K562 (cell line): ENCODE measurements around the gene GALNT18. TPM values are rescaled to one million over a fixed set of nuclear protein-coding genes. Genes with fewer than 3 reads are reported as not detected.

ENCODE experiments used
- ATAC-seq: fragments of 200-7000 bp; cut with Tn5 transposase; 3 replicates; pipeline ENCODE4 v1.9.1; 2020; ENCODE audit warnings: moderate library complexity
- BruUV-seq: library from RNA; stranded (reverse); fragments of 400-500 nt; replicated peaks from 2 replicates; lab custom pipeline; 2021; lab: Mats Ljungman, UMichigan
- CTCF ChIA-PET: fragments of 300-600 bp; formaldehyde crosslinking; extraction: SDS; loops from one replicate; lab custom pipeline; 2021; ENCODE audit warnings: low intra/inter-chr PET ratio; lab: Yijun Ruan, JAX
- POLR2A ChIA-PET: fragments of 300-600, 350-650 bp; sonication (Branson Sonifier 250); formaldehyde crosslinking; extraction: SDS; loops from one replicate; lab custom pipeline; 2021; ENCODE audit warnings: antibody characterized with exemption, inconsistent platforms; lab: Yijun Ruan, JAX
- DNase-seq, 4 experiments: peaks; one replicate each; pipeline versions ENCODE4 v3.0.0 to v3.0.0-alpha.2; 2011 to 2018; ENCODE audit warnings: low spot score in 3 of 4, mixed read lengths in 3 of 4; ENCODE audit errors: extremely low read depth in 1 of 4
- FAIRE-seq: peaks from 2 replicates; lab custom pipeline; 2011; peaks lifted over from hg19 to GRCh38; lab: Jason Lieb, UNC
- H2AFZ ChIP-seq: 2 replicates; pipeline ENCODE4 v1.6.0; 2011; ENCODE audit warnings: low read depth, low read length, control low read depth, inconsistent platforms
- H3K27ac ChIP-seq: fragments of 200-600 bp; 3 replicates; pipeline ENCODE4 v1.8.0; 2011; ENCODE audit warnings: low read depth, mild to moderate bottlenecking, control low read depth, inconsistent platforms, low read length, moderate library complexity, mixed read lengths; ENCODE audit errors: extremely low read depth
- H3K27me3 ChIP-seq, 2 experiments: fragments of 300-600 bp in 1 of 2; 2 replicates in 1 of 2; 3 replicates in 1 of 2; pipeline versions ENCODE4 v1.6.0 to v1.8.0; 2011; ENCODE audit warnings: inconsistent platforms in 2 of 2, low read length in 2 of 2, mild to moderate bottlenecking in 1 of 2, mixed read lengths in 1 of 2, moderate library complexity in 1 of 2; ENCODE audit not compliant: control insufficient read depth in 2 of 2, insufficient read depth in 2 of 2
- H3K36me3 ChIP-seq: fragments of 300-600 bp; 3 replicates; pipeline ENCODE4 v1.8.0; 2011; ENCODE audit warnings: mild to moderate bottlenecking, low read length, inconsistent platforms; ENCODE audit not compliant: control insufficient read depth, insufficient read depth
- H3K4me1 ChIP-seq, 2 experiments: fragments of 200-600 bp in 1 of 2; replicated peaks in 1 of 2; 2 replicates in 1 of 2; 3 replicates in 1 of 2; pipeline versions ENCODE4 v1.5.1 to v1.8.0; 2011; ENCODE audit warnings: inconsistent platforms in 2 of 2, low read length in 2 of 2, mild to moderate bottlenecking in 1 of 2, mixed read lengths in 1 of 2, moderate library complexity in 1 of 2; ENCODE audit not compliant: control insufficient read depth in 2 of 2, insufficient read depth in 2 of 2
- H3K4me2 ChIP-seq: 2 replicates; pipeline ENCODE4 v1.6.1; 2011; ENCODE audit warnings: low read length, control low read depth, inconsistent platforms, mixed read lengths; ENCODE audit not compliant: insufficient read depth
- H3K4me3 ChIP-seq: fragments of 200-600 bp; sonication (generic), shearing (Covaris generic); 2 replicates; pipeline ENCODE4 v1.5.1; 2016; ENCODE audit warnings: control low read depth, inconsistent platforms
- H3K79me2 ChIP-seq: fragments of 200-600 bp; 3 replicates; pipeline ENCODE4 v1.8.0; 2011; ENCODE audit warnings: low read length, inconsistent platforms; ENCODE audit not compliant: control insufficient read depth, insufficient read depth
- H3K9ac ChIP-seq, 2 experiments: 2 replicates each; pipeline versions ENCODE4 v1.6.0 to v1.6.1; 2011; ENCODE audit warnings: low read depth in 2 of 2, low read length in 2 of 2, control low read depth in 1 of 2, inconsistent platforms in 1 of 2, mild to moderate bottlenecking in 1 of 2, mixed read lengths in 1 of 2; ENCODE audit not compliant: insufficient read depth in 1 of 2
- H3K9me1 ChIP-seq: one replicate; pipeline ENCODE4 v1.6.0; 2011; ENCODE audit warnings: inconsistent platforms, mild to moderate bottlenecking, low read length, moderate library complexity; ENCODE audit not compliant: control insufficient read depth, insufficient read depth
- H3K9me3 ChIP-seq: replicated peaks from 2 replicates; pipeline ENCODE4 v1.5.1; 2011; ENCODE audit warnings: low read depth, low read length, inconsistent platforms; ENCODE audit not compliant: control insufficient read depth, insufficient read depth
- H4K20me1 ChIP-seq: replicated peaks from 2 replicates; pipeline ENCODE4 v1.6.1; 2011; ENCODE audit warnings: low read length, inconsistent platforms, mixed read lengths; ENCODE audit not compliant: control insufficient read depth, insufficient read depth
- CBFA2T3 ChIP-seq: fragments of 450-650 bp; IDR thresholded peaks from 2 replicates; pipeline ENCODE4 v1.6.1; 2017
- DDX20 ChIP-seq: fragments of 450-650 bp; IDR thresholded peaks from 2 replicates; pipeline ENCODE4 v1.6.1; 2016; ENCODE audit warnings: missing genetic modification characterization, low read depth, mild to moderate bottlenecking, missing compliant biosample characterization, moderate library complexity
- ILK ChIP-seq: fragments of 450-650 bp; IDR thresholded peaks from 2 replicates; pipeline ENCODE4 v1.6.1; 2016; ENCODE audit warnings: missing genetic modification characterization, low read depth, mild to moderate bottlenecking, missing compliant biosample characterization, moderate library complexity, borderline replicate concordance
- MED1 ChIP-seq: sonication (generic); formaldehyde crosslinking; IDR thresholded peaks from 2 replicates; pipeline ENCODE4 v1.8.1; 2023; ENCODE audit warnings: missing genetic modification reagents, borderline replicate concordance
- NR3C1 ChIP-seq: sonication (generic); formaldehyde crosslinking; IDR thresholded peaks from 2 replicates; pipeline ENCODE4 v1.8.1; 2022; ENCODE audit warnings: missing genetic modification reagents
- RREB1 ChIP-seq: fragments of 250-450 bp; sonication (Bioruptor Pico); IDR thresholded peaks from 2 replicates; pipeline ENCODE4 v1.4.0; 2020
- STAT5A ChIP-seq: IDR thresholded peaks from 2 replicates; pipeline ENCODE4 v1.6.1; 2012; ENCODE audit warnings: low read length, inconsistent platforms, borderline replicate concordance
- VEZF1 ChIP-seq: fragments of 200-800 bp; sonication (Bioruptor generic); IDR thresholded peaks from 2 replicates; pipeline ENCODE4 v1.6.1; 2017; ENCODE audit warnings: missing genetic modification characterization, missing compliant biosample characterization
- ZNF41 ChIP-seq: fragments of 250-450 bp; sonication (Bioruptor Pico); conservative IDR thresholded peaks from 2 replicates; pipeline ENCODE4 v1.4.0; 2020; ENCODE audit warnings: mild to moderate bottlenecking
- WGBS: fragments of 100-300 bp; shearing (Covaris generic); methylation state at CpG from one replicate; pipeline ENCODE4 v1.1.6; 2016; ENCODE audit warnings: low coverage, mixed read lengths; ENCODE audit not compliant: insufficient coverage; ENCODE audit errors: missing lambda C conversion rate; 5-methylcytosine and 5-hydroxymethylcytosine counted together
- in situ Hi-C: fragments of 300-500 bp; cut with MboI; formaldehyde crosslinking; loops from 4 replicates; pipeline ENCODE4 v1.15.0; 2018; ENCODE audit warnings: inconsistent platforms, mixed read lengths
- intact Hi-C: fragments of 100-400 bp; cut with micrococcal nuclease; formaldehyde crosslinking; loops from 2 replicates; pipeline ENCODE4 v1.14.2; 2022
- polyA plus RNA-seq, 8 experiments: library from polyadenylated mRNA; depleted of rRNA in 4 of 8; stranded (reverse) in 5 of 8; unstranded in 3 of 8; fragments of >200 nt; fragmentation: Nextera tagmentation in 2 of 8; fragmentation: Illumina TruSeq in 1 of 8; extraction: Ambion mirVana in 2 of 8; extraction: Trizol in 1 of 8; gene quantifications; 2 replicates each; pipeline versions ENCODE4 v1.2.1 to v1.2.3, GENCODE V29; 2011 to 2014; ENCODE audit warnings: inconsistent platforms in 1 of 8, missing spikeins in 1 of 8
- total RNA-seq, 7 experiments: library from RNA; depleted of rRNA in 6 of 7; stranded (reverse); fragments of >200 nt in 6 of 7; fragmentation: Illumina TruSeq in 2 of 7; extraction: Trizol in 2 of 7; gene quantifications; 2 replicates each; pipeline versions ENCODE4 v1.2.1 to v1.2.3, GENCODE V29; 2011 to 2021; ENCODE audit warnings: low replicate concordance in 1 of 7

Gene GALNT18
- total and polyA plus RNA-seq, 9 of the 15 experiments (the other 6 are each of a cell fraction or from before 2014, with no cell fraction given) = not detected

GRCh38 chr11:11262171-11262920 is 359.5 kb downstream of the GALNT18 start (continued):
- no peak for TF ChIP-seq RREB1 (CRISPR knock-in tag)
- TF ChIP-seq, all 486 proteins: peak for 0

GRCh38 chr11:11261629-11262028 is 360.2 kb downstream of the GALNT18 start:
- TF ChIP-seq DDX20 (tag) (no peak), VEZF1 (no peak), STAT5A (no peak), CBFA2T3 (no peak), ZNF41 (CRISPR knock-in tag) (no peak), NR3C1 (CRISPR knock-in tag) (no peak), MED1 (CRISPR knock-in tag) (no peak), ILK (no peak)
- TF ChIP-seq, all 486 proteins: peak for 0
- POLR2A ChIA-PET = no interaction called here
- no peaks in the 10 kb centered on the region for H3K9me3 ChIP-seq
- 1% methylated on average over 5 of the region's 5 CpGs for WGBS
- CTCF ChIA-PET = no interaction called here
- BruUV-seq = no TSS peak
- in situ Hi-C loops (loop anchor here (25.0 kb wide), 1 partner anchor 474 kb away; no protein-coding TSS in a partner anchor), intact Hi-C loops (loop anchor here (10.0 kb wide), 1 partner anchor 467 kb away; no protein-coding TSS in a partner anchor)
- no peak overlapping the region for H3K27ac ChIP-seq
- no peaks in the 10 kb centered on the region for H3K9me1 ChIP-seq
- H3K27me3 ChIP-seq = peaks cover 0 to 4% of the 10 kb centered on the region in 2 experiments; a peak in 1 of 5 replicates
- ATAC-seq (no peak), DNase-seq (no peak), FAIRE-seq (no peak)
- no peaks in the 10 kb centered on the region for H3K4me1 ChIP-seq
- H3K4me2 ChIP-seq = no peak overlapping the region
- H3K79me2 ChIP-seq = no peaks in the 10 kb centered on the region
- no peak overlapping the region for H2AFZ ChIP-seq
- no peak overlapping the region for H3K4me3 ChIP-seq
- no peak overlapping the region for H3K9ac ChIP-seq
- no peaks in the 10 kb centered on the region for H4K20me1 ChIP-seq
- no peaks in the 10 kb centered on the region for H3K36me3 ChIP-seq
